GM21526 (cell line): ENCODE data around the gene DHRS2.
"Not testable (repeated sequence)": the region's sequence is repeated elsewhere in the genome, so short reads cannot be mapped to it uniquely, and the experiment has no call there.

ENCODE experiments used
- ATAC-seq: cut with Tn5 transposase; IDR thresholded peaks from one replicate; pipeline ENCODE4 v1.9.1; 2021; ENCODE audit warnings: moderate library complexity; ENCODE audit not compliant: unreplicated experiment, low FRiP score

The DHRS2 gene

DNA sequence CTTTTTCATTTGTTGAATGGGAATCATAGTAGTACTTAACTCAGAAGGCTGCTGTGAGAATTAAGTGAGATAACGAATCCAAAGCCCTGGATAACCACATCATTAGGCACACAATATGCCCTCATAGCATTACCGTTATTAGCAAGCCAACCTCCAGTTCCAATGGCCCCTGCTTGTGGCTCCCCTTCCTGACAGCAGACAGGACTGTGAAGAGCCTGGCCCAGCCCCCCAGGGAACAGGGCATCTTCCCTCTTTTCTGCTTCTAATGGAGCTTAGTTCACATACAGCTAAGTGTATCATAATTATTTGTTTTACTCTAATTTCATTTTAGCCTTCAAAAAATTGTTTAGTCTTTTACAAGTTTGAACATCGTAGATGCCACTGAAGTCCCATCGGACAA, 39.7 kb downstream of the DHRS2 start:
- no peak for ATAC-seq

DNA sequence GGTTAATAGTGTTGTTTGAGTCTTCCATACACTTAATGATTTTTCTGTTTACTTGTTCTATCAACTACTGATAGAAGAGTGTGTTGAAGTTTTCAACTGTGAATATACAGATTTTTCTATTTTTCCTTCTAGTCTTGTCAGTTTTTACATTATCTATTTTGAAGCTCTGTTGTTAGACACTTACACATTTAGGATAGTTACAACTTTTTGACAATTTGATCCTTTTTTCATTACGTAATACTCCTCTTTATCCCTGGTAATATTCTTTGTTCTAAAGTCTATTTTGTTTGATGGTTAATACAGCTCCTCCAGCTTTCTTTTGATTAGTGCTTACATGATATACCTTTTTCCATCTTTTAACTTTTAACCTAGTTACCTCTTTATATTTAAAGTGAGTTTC, 45.2 kb downstream of the DHRS2 start:
- no peak for ATAC-seq

- ATAC-seq: not testable (repeated sequence)
These were observed 53.7 kb downstream of the DHRS2 start for GRCh38 chr14:23689709-23690514.

DNA sequence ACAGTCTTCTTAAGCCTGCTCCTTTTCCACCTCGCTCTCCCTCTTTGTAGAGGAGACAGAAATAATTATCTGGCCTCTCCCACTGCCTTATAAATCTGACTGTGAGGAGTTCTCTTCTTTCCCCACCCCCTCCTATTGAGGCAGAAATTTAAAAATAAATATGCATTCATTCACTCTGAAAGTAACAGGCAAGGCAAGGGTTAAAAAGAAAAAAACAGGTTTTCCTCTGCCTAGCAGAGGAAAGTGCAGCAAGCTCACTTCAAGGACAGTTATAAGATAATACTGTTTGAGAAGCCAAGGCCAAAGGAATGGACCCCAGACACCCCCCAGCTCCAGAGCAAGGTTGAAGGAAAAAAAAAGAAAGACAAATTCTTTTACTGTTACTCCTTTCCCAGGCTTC, 56.3 kb downstream of the DHRS2 start:
- ATAC-seq: no peak

- no peak for ATAC-seq
These were observed 57.1 kb downstream of the DHRS2 start for GRCh38 chr14:23693252-23693775.

DNA sequence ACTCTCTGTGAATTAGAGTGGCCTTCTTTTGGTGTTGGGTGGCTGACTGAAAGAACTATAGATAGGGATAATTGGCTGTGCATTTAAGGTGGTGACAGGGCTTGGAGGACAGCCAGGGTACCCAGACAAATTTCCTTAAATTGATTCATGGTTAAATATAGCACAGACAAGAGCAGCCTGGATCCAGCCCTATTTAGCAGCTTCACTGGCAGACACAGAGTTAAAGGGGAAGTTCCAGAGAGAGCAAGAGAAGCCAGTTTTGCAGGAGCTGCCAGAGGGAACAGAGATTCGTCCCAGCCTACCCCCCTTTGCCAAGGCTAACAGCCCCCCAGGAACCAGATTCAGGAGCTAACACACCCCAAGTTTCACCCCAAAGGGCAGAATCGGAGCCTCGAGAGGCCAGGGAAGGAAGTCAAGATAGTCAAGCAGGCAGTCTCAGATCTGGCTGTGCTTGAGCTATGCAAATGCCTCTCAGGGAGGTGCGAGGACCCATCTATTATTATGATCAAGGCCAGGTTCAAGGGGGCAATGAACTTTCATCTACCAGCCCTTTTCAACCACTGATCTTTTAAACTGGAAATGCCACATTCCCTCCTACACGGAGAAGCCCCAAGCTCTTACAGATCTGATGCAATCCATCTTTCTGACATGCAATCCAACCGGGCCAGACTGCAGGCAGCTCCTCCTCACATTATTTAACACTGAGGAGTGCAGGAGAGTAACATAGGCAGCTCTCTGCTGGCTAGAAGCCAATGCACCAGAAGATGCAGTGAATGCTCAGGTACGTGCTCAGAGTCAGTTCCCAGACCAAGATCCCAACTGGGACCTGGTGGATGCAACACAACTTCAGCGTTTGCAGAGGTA, 58.2 kb downstream of the DHRS2 start:
- no peak for ATAC-seq
